ENCODE data around the gene EYS.

DNA sequence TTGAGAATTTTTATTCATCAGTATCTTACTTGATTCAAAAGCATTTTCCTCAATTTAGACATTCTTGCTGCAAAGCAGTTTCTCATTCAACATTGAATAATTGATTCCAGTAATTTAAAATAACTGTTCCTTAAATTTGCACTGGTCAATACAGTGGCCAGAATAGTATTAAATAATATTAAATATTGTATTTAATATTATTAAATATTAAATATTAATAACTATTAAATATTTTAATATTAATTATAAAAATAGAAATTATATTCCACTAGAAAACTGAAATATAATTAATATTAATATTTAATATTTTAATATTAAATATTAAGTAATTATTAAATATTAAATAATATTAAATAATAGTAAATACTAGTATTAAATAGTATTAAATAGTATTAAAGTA, 758.8 kb downstream of the EYS start:
- TF ChIP-seq, protein P1, sequence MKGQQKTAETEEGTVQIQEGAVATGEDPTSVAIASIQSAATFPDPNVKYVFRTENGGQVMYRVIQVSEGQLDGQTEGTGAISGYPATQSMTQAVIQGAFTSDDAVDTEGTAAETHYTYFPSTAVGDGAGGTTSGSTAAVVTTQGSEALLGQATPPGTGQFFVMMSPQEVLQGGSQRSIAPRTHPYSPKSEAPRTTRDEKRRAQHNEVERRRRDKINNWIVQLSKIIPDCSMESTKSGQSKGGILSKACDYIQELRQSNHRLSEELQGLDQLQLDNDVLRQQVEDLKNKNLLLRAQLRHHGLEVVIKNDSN (CRISPR knock-in tag; IDR thresholded peaks at IDR 0.05), result no peak
- no peak for TF ChIP-seq YY1 (IDR thresholded peaks at IDR 0.05; ENCODE audit: borderline replicate concordance in 1 of 3, control insufficient read depth in 1 of 3, extremely low read depth in 1 of 3, insufficient read depth in 3 of 3, insufficient read length in 1 of 3, insufficient replicate concordance in 2 of 3, low read depth in 1 of 3, low read length in 2 of 3)
- no peak for TF ChIP-seq POLR2A (conservative IDR thresholded peaks at IDR 0.05)
